Measurements from ENCODE around the gene LMX1A.

Gene LMX1A

GRCh38 chr1:165288350-165289120 is 68.0 kb downstream of the LMX1A start:
- Histone ChIP-seq H3K9me3 (ENCODE audit: control insufficient read depth, insufficient read depth, low read length) (no peaks in the 10 kb centered on the region), H3K9ac (ENCODE audit: low read depth, low read length) (no peak overlapping the region), H3K36me3 (ENCODE audit: insufficient read depth, low read length) (no peaks in the 10 kb centered on the region), H3K4me1 (ENCODE audit: insufficient read depth, low read length) (peaks cover 20% of the 10 kb centered on the region)

GRCh38 chr1:165287781-165288180 is 68.7 kb downstream of the LMX1A start:
- Histone ChIP-seq H3K36me3 (ENCODE audit: insufficient read depth, low read length) (no peaks in the 10 kb centered on the region), H3K9ac (ENCODE audit: low read depth, low read length) (no peak overlapping the region), H3K9me3 (ENCODE audit: control insufficient read depth, insufficient read depth, low read length) (no peaks in the 10 kb centered on the region), H3K4me1 (ENCODE audit: insufficient read depth, low read length) (peaks cover 20% of the 10 kb centered on the region)

- Histone ChIP-seq H3K9ac (ENCODE audit: low read depth, low read length) (no peak overlapping the region), H3K36me3 (ENCODE audit: insufficient read depth, low read length) (no peaks in the 10 kb centered on the region), H3K9me3 (ENCODE audit: control insufficient read depth, insufficient read depth, low read length) (no peaks in the 10 kb centered on the region), H3K4me1 (ENCODE audit: insufficient read depth, low read length) (peaks cover 20% of the 10 kb centered on the region)
Observed at GRCh38 chr1:165287329-165287728, 69.2 kb downstream of the LMX1A start.

GRCh38 chr1:165284454-165284853 is 72.1 kb downstream of the LMX1A start:
- Histone ChIP-seq H3K9me3 (ENCODE audit: control insufficient read depth, insufficient read depth, low read length) (no peaks in the 10 kb centered on the region), H3K9ac (ENCODE audit: low read depth, low read length) (no peak overlapping the region), H3K36me3 (ENCODE audit: insufficient read depth, low read length) (no peaks in the 10 kb centered on the region), H3K4me1 (ENCODE audit: insufficient read depth, low read length) (peaks cover 35% of the 10 kb centered on the region)

GRCh38 chr1:165281207-165281901 is 75.2 kb downstream of the LMX1A start:
- no peak overlapping the region for H3K9ac ChIP-seq (ENCODE audit: low read depth, low read length)
- H3K9me3 ChIP-seq (ENCODE audit: control insufficient read depth, insufficient read depth, low read length), result no peaks in the 10 kb centered on the region
- H3K4me1 ChIP-seq (ENCODE audit: insufficient read depth, low read length), result peaks cover 15% of the 10 kb centered on the region

GRCh38 chr1:165279882-165280281 is 76.6 kb downstream of the LMX1A start:
- Histone ChIP-seq H3K9ac (ENCODE audit: low read depth, low read length) (no peak overlapping the region), H3K36me3 (ENCODE audit: insufficient read depth, low read length) (no peaks in the 10 kb centered on the region), H3K9me3 (ENCODE audit: control insufficient read depth, insufficient read depth, low read length) (no peaks in the 10 kb centered on the region), H3K4me1 (ENCODE audit: insufficient read depth, low read length) (peaks cover 25% of the 10 kb centered on the region)

More at GRCh38 chr1:165281207-165281901, 75.2 kb downstream of the LMX1A start:
- no peaks in the 10 kb centered on the region for H3K36me3 ChIP-seq (ENCODE audit: insufficient read depth, low read length)

GRCh38 chr1:165276314-165276713 is 80.2 kb downstream of the LMX1A start:
- no peaks in the 10 kb centered on the region for H3K36me3 ChIP-seq (ENCODE audit: insufficient read depth, low read length)
- no peak overlapping the region for H3K9ac ChIP-seq (ENCODE audit: low read depth, low read length)
- no peaks in the 10 kb centered on the region for H3K9me3 ChIP-seq (ENCODE audit: control insufficient read depth, insufficient read depth, low read length)
- H3K4me1 ChIP-seq (ENCODE audit: insufficient read depth, low read length), result peaks cover 25% of the 10 kb centered on the region

GRCh38 chr1:165265196-165265838 is 91.2 kb downstream of the LMX1A start:
- Histone ChIP-seq H3K9ac (ENCODE audit: low read depth, low read length) (no peak overlapping the region), H3K36me3 (ENCODE audit: insufficient read depth, low read length) (no peaks in the 10 kb centered on the region), H3K4me1 (ENCODE audit: insufficient read depth, low read length) (peaks cover 3% of the 10 kb centered on the region; the same call in 1 of the 2 replicates), H3K9me3 (ENCODE audit: control insufficient read depth, insufficient read depth, low read length) (no peaks in the 10 kb centered on the region)

GRCh38 chr1:165259706-165260428 is 96.6 kb downstream of the LMX1A start:
- Histone ChIP-seq H3K9ac (ENCODE audit: low read depth, low read length) (no peak overlapping the region), H3K4me1 (ENCODE audit: insufficient read depth, low read length) (no peaks in the 10 kb centered on the region; the same call in 1 of the 2 replicates), H3K36me3 (ENCODE audit: insufficient read depth, low read length) (no peaks in the 10 kb centered on the region), H3K9me3 (ENCODE audit: control insufficient read depth, insufficient read depth, low read length) (no peaks in the 10 kb centered on the region)

- H3K4me1 ChIP-seq (ENCODE audit: insufficient read depth, low read length), result no peaks in the 10 kb centered on the region; the same call in 1 of the 2 replicates
- no peaks in the 10 kb centered on the region for H3K9me3 ChIP-seq (ENCODE audit: control insufficient read depth, insufficient read depth, low read length)
- no peak overlapping the region for H3K9ac ChIP-seq (ENCODE audit: low read depth, low read length)
- no peaks in the 10 kb centered on the region for H3K36me3 ChIP-seq (ENCODE audit: insufficient read depth, low read length)
Observed at GRCh38 chr1:165259236-165259635, 97.3 kb downstream of the LMX1A start.

GRCh38 chr1:165257969-165258459 is 98.5 kb downstream of the LMX1A start:
- H3K4me1 ChIP-seq (ENCODE audit: insufficient read depth, low read length), result no peaks in the 10 kb centered on the region; the same call in 1 of the 2 replicates
- no peaks in the 10 kb centered on the region for H3K9me3 ChIP-seq (ENCODE audit: control insufficient read depth, insufficient read depth, low read length)
- no peaks in the 10 kb centered on the region for H3K36me3 ChIP-seq (ENCODE audit: insufficient read depth, low read length)
- no peak overlapping the region for H3K9ac ChIP-seq (ENCODE audit: low read depth, low read length)

- Histone ChIP-seq H3K9me3 (ENCODE audit: control insufficient read depth, insufficient read depth, low read length) (no peaks in the 10 kb centered on the region), H3K4me1 (ENCODE audit: insufficient read depth, low read length) (no peaks in the 10 kb centered on the region; the same call in 1 of the 2 replicates), H3K36me3 (ENCODE audit: insufficient read depth, low read length) (no peaks in the 10 kb centered on the region)
Observed at GRCh38 chr1:165254896-165255625, 101.5 kb downstream of the LMX1A start.

GRCh38 chr1:165254376-165254775 is 102.1 kb downstream of the LMX1A start:
- Histone ChIP-seq H3K9ac (ENCODE audit: low read depth, low read length) (no peak overlapping the region), H3K4me1 (ENCODE audit: insufficient read depth, low read length) (no peaks in the 10 kb centered on the region; the same call in 1 of the 2 replicates), H3K9me3 (ENCODE audit: control insufficient read depth, insufficient read depth, low read length) (no peaks in the 10 kb centered on the region), H3K36me3 (ENCODE audit: insufficient read depth, low read length) (no peaks in the 10 kb centered on the region)

More at GRCh38 chr1:165254896-165255625, 101.5 kb downstream of the LMX1A start:
- no peak overlapping the region for H3K9ac ChIP-seq (ENCODE audit: low read depth, low read length)

Measured in ES-I3 (cell line).